Forelimb muscle (tissue), 1 donor: Measurements from ENCODE around the gene GDI2. TPM values are rescaled to one million over a fixed set of nuclear protein-coding genes. Genes with fewer than 3 reads are reported as not detected.
"Not testable (repeated sequence)": the region's sequence is repeated elsewhere in the genome, so short reads cannot be mapped to it uniquely, and the experiment has no call there.

Experiments
- DNase-seq: peaks from one replicate; pipeline ENCODE4 v3.0.0-alpha.2; 2013; ENCODE audit warnings: low read depth
- polyA plus RNA-seq: library from polyadenylated mRNA; unstranded; fragments of 120-200 nt; gene quantifications from one replicate; pipeline ENCODE4 v1.2.1, GENCODE V29; 2013; ENCODE audit not compliant: insufficient read length

The GDI2 gene
- polyA plus RNA-seq, result 224 TPM

DNA sequence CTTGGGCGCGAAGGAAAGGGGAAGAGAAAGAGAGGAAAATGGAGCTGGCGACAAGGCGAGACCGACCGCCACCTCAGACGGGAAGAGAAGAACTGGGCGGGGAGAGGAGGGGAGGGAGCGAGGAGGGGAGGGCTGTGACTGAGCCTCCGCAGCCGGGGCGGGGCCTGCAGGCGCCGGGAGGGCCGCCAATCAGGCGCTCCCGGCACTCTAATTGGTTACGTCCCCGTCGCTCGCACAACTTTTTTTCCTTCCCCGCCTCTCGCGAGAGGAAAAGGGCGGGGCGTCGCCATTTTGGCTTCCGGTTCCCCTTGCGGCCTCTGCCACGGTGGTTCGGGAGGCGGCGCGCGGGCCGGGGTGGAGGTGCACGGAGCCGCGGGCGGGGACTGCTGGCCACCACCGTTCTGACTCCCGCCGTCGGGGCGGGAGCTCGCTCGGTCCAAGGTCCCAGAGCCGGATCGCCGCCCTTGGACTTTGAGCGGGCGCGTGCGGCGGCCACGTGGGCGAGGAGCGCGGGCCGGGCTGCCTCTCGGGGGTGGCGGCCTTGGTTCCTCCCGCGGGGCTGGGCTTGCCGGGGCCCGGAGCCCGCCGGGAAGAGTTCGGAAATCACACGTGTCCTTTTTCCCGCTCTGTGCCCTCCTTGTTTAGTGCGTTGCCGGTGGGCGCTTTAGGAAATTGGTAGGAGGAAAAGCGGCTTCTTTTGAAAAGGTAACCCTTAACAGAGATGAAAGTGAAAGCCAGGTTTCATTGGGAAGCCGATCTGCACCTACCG lies at the start of gene GDI2:
Gene GDI2 (minus strand): TSS at position 94 of the 769 bp plus-strand sequence. CDS start 176 bp downstream, outside the sequence.
- DNase-seq, result peak; percentile 92

DNA sequence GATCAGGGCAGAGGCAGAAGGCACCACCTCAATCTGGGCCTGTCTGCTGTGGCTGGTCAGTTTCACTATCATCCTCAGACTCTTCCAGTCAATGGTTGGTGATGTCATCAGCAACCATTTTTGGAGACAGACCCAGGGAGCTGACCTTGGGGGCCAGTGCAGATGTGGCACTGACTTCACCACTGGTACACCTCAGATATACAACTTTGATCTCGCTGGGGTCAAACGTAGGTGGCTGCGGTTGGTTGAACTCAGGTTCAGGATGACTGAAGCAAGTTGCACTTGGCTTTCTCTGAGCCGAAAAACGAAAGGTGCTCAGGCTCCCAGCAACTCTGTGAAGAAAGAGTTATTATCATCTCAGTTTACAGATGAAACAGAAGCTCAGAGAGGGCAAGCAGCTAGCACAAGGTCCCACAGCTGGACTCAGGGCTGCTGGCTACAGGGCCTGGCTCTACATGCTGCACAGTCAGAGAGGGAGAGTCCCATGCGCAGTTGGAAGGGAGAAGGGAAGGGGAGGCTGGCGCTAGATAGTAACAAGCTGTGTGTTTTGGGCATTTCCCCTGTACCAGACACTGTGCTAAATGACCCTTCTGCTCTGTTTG lies 49.2 kb upstream of the GDI2 start:
- no peak for DNase-seq

- no peak for DNase-seq
Observed at GRCh38 chr10:5860066-5860465, 46.8 kb upstream of the GDI2 start.

DNA sequence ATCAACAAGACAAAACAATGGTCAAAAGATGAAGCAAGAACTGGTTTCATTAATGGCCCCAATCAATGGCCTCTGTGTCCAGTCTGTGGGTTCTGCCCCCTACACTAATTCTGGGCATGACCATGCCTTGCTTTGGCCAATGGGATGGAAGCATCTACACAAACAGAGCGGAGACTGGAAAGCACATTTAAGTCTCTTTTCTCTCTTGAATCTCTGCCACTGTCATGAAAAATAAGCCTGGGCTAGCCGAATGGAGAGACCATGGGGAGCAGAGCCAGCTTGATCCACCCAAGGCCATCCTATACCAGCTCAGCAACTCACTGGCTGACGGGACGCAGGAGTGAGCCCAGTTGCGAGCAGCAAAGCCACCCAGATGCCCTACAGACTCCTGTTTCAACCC lies 45.6 kb upstream of the GDI2 start:
- DNase-seq, result no peak

- no peak for DNase-seq
Observed at GRCh38 chr10:5856701-5857004, 43.4 kb upstream of the GDI2 start.

DNA sequence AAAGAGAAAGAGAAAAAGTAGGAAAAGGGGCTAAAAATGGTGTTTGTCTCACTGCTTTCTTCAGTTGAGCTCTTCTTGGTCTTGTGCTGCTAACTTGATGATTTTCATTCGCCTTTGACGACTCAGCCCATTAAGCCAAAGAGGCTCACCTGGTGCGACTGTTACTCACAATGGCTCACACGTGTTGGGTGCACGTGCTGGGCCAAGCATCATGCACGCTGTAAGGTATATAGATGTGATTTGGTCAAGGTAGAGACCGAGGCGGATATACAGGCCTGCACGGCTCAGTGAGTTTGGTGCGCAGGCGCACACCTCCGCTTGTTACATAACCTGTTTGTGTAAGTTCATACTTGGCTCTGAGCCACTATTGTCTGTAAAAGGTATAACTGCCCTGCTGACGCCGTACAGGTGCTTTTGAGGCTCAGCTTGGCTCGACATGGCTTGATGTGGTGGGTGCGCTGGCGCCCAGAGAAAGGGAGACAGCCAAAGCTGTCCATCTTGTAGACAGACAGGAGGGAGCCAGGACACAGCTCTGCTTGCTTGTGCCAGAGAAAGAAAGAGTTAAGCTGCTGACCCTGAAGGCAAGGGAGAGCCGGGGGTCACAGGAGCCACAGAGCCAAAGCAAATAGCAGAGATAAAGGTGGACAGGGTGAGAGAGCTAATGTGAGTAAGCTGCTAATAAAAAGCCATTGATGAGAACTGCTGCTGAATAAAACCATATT lies 42.9 kb upstream of the GDI2 start:
- DNase-seq, result no peak

- no peak for DNase-seq
Observed at GRCh38 chr10:5854131-5854475, 40.9 kb upstream of the GDI2 start.

DNA sequence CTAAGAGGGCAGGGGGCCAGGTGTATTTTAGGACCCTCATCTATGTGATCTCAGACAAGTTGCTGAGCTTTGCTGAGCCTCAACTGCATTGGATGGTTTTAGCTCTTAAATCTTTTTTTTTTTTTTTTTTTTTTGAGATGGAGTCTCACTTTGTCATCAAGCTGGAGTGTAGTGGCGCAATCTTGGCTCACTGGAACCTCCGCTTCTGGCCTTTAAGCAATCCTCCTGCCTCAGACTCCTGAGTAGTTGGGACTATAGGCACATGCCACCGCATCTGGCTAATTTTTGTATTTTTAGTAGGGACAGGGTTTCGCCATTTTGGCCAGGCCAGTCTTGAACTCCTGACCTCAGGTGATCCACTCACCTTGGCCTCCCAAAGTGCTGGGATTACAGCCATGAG lies 33.4 kb upstream of the GDI2 start:
- not testable (repeated sequence) for DNase-seq

DNA sequence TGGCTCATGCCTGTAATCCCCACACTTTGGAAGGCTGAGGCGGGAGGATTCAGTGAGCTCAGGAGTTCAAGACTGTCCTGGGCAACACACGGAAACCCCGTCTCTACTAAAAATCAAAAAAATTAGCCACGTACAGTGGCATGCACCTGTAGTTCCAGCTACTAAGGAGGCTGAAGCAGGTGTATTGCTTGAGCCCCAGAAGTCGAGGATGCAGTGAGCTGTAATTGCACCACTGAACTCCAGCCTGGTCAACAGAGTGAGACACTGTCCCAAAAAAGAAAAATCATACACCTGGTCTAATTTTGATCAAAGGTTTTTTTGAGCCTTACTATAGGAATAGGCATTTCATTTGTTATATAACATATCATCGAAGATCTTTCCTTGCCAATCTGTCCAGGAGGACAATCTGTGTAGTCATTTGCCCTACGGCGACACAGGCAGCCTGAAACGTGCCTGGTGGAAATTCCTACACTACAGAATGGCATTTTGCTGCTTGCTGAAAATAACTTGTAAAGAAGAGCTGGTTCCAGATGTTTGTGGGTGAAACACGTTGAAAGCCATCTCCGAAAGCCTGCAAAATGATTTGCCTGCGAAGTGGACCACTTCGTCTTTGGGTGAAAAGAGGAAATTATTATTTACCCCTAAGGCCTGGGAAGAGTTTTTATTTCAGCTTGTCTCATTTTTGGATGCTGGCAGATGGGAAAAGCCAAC lies 31.3 kb upstream of the GDI2 start:
- DNase-seq, result no peak

- DNase-seq, result no peak
Observed at GRCh38 chr10:5843686-5844344, 30.6 kb upstream of the GDI2 start.

GRCh38 chr10:5841965-5842364 lies 28.7 kb upstream of the GDI2 start:
- DNase-seq, result no peak

- DNase-seq, result no peak
Observed at GRCh38 chr10:5840314-5841307, 27.4 kb upstream of the GDI2 start.

GRCh38 chr10:5836181-5836580 lies 22.9 kb upstream of the GDI2 start:
- DNase-seq, result not testable (repeated sequence)

DNA sequence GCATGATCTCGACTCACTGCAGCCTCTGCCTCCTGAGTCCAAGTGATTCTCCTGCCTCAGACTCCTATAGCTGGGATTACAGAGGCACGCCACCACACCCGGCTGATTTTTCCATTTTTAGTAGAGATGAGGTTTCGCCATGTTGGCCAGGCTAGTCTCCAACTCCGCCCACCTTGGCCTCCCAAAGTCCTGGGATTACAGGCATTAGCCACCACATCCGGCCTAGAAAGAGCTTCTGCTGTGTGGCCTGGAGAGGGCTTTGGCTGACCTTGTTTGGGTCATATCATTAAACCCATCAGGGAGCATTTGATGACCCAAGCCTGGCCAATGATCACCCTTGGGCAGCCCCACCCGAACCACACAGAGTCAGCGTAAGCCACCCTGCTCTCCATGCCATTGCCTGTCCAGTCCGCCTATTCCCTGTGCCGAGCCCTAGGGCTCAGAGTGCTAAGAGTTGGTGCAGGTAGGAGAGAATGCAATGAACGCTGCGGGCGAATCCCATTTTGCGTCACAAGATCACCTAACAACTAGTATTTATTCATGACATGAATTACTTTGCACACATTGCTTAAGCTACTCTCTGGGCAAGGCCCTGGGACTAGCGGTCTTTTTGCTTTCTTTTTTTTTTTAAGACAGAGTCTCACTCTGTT lies 22.3 kb upstream of the GDI2 start:
- no peak for DNase-seq

GRCh38 chr10:5833814-5834213 lies 20.6 kb upstream of the GDI2 start:
- no peak for DNase-seq

DNA sequence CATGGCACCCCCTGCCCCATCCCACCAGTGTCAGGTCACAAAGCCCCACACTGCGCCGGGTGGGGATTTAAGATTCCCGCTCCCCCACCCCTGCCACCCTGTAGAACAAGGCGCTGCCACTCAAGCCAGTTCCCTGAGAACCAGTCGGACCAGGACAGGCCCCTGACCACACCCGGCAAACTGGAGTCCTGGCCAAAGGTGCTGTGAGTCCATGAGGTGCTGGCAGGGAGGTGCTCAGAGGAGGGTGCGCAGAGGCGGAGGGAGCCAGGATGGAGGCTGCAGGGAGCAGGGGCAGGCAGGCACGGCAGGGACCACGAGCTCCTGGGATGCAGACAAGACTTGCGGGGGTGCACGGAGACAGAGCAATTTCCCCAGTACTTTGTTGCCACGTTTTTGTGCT lies 19.7 kb upstream of the GDI2 start:
- no peak for DNase-seq

- DNase-seq, result no peak
Observed at GRCh38 chr10:5831446-5831782, 18.2 kb upstream of the GDI2 start.

- DNase-seq, result no peak
Observed at GRCh38 chr10:5830629-5831445, 17.6 kb upstream of the GDI2 start.

DNA sequence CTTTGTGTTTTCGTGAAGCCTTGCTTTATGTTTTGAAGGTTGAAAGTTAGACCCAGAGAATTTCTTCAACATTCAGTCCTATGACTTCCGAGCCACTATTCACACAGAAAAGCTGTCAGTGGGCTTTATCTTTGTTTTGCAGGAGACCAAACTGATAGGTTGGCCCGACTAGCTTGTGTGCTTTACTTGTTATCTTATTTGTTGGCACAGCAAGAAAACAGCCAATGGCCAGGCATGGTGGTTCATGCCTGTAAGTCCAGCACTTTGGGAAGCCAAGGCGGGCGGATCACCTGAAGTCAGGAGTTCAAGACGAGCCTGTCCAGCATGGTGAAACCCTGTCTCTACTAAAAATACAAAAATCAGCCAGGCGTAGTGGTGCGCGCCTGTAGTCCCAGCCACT lies 16.0 kb upstream of the GDI2 start:
- no peak for DNase-seq
